Tibial artery (tissue), 4 donors: Measurements from ENCODE around the gene MLNR.

Experiments
- DNase-seq, 2 donors: peaks; one replicate each; pipeline ENCODE4 v3.0.0-alpha.2; 2019
- H3K27ac ChIP-seq, 2 donors: fragments of 200-600 bp; sonication (generic) in 1 of 2; 1 replicate in 1 of 2; 2 replicates in 1 of 2; pipeline ENCODE4 v1.5.1; 2018 to 2019; ENCODE audit warnings: mild to moderate bottlenecking in 1 of 2
- H3K27me3 ChIP-seq, 2 donors: fragments of 200-600 bp; sonication (generic) in 1 of 2; one replicate each; pipeline versions ENCODE4 v1.5.1 to v1.6.0; 2016 to 2019
- H3K36me3 ChIP-seq, 3 donors: fragments of 200-600 bp; sonication (generic) in 2 of 3; one replicate each; pipeline ENCODE4 v1.5.1; 2016 to 2019; ENCODE audit warnings: mild to moderate bottlenecking in 2 of 3
- H3K4me1 ChIP-seq, 4 donors: fragments of 200-600 bp; sonication (generic) in 2 of 4; 1 replicate in 3 of 4; 2 replicates in 1 of 4; pipeline ENCODE4 v1.5.1; 2016 to 2019
- H3K4me3 ChIP-seq, 2 donors: fragments of 200-600 bp; sonication (generic) in 1 of 2; 1 replicate in 1 of 2; 2 replicates in 1 of 2; pipeline ENCODE4 v1.5.1; 2018 to 2019; ENCODE audit warnings: mild to moderate bottlenecking in 2 of 2
- H3K9me3 ChIP-seq, 3 donors: fragments of 200-600 bp; sonication (generic) in 1 of 3; one replicate each; pipeline ENCODE4 v1.5.1; 2016 to 2019
- intact Hi-C: fragments of 100-400 bp; cut with DNase I; formaldehyde crosslinking; loops from one replicate; pipeline ENCODE4 v1.15.0; 2023; ENCODE audit warnings: low total_unique reads
- TF ChIP-seq, protein P1 (sequence below), 2 experiments: fragments of 200-600 bp in 1 of 2; fragments of 450-650 bp in 1 of 2; IDR thresholded peaks; one replicate each; pipeline ENCODE4 v1.5.1; 2017 to 2019; ENCODE audit warnings: antibody characterized with exemption in 2 of 2, mild to moderate bottlenecking in 1 of 2, moderate library complexity in 1 of 2

The MLNR gene

DNA sequence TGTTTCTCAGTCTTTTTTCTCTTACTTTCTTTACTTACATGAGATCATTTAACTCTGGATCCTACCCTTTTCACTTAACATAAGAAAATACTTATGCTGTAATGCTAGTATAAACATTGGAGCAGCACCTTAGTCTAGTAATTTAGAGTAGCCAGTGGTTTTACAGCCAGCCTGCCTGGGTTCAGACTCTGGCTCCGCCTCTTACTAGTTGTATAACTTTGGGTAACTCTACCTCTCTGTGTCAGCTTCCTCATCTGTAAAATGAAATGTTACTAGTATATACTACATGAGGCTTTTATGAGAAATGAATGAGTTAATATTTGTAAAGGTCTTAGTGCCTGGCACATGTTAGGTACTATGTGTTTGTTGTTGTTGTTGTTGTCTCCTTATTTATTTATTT is 33.2 kb downstream of the MLNR start:
- Histone ChIP-seq H3K4me3 (no peak overlapping the region), H3K4me1 (peaks cover 0 to 16% (median 11%) of the 10 kb centered on the region in 4 donors), H3K27me3 (no peaks in the 10 kb centered on the region), H3K9me3 (no peaks in the 10 kb centered on the region), H3K36me3 (peaks cover 23 to 33% (median 27%) of the 10 kb centered on the region in 3 donors), H3K27ac (no peak overlapping the region)
- TF ChIP-seq, protein P1, sequence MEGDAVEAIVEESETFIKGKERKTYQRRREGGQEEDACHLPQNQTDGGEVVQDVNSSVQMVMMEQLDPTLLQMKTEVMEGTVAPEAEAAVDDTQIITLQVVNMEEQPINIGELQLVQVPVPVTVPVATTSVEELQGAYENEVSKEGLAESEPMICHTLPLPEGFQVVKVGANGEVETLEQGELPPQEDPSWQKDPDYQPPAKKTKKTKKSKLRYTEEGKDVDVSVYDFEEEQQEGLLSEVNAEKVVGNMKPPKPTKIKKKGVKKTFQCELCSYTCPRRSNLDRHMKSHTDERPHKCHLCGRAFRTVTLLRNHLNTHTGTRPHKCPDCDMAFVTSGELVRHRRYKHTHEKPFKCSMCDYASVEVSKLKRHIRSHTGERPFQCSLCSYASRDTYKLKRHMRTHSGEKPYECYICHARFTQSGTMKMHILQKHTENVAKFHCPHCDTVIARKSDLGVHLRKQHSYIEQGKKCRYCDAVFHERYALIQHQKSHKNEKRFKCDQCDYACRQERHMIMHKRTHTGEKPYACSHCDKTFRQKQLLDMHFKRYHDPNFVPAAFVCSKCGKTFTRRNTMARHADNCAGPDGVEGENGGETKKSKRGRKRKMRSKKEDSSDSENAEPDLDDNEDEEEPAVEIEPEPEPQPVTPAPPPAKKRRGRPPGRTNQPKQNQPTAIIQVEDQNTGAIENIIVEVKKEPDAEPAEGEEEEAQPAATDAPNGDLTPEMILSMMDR (IDR thresholded peaks at IDR 0.05), result no peak
- no peak for DNase-seq
- intact Hi-C loops, result no loop called here

DNA sequence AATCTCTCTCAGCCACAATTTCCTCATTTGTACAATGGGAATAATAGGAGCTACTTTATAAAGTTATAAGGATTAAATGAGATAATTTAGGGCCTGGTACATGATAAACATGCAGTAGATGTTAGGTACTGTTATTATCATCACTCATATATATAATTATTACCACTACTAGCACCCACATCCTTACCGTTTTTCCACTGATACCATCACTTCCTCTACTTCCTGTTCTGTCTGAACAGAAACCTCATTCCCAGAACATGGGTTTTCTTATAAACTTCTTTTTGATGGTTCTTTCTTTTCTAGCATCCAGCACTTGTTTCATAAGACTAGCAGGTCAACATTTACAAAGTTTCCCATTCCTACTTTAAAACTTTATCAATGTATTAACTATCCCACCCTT is 33.9 kb downstream of the MLNR start:
- TF ChIP-seq, protein P1 (IDR thresholded peaks at IDR 0.05), result no peak
- no peak overlapping the region for H3K4me3 ChIP-seq
- intact Hi-C loops, result no loop called here
- no peak overlapping the region for H3K27ac ChIP-seq
- peaks cover 23 to 33% (median 27%) of the 10 kb centered on the region in 3 donors for H3K36me3 ChIP-seq
- H3K9me3 ChIP-seq, result no peaks in the 10 kb centered on the region
- H3K27me3 ChIP-seq, result no peaks in the 10 kb centered on the region
- peaks cover 0 to 12% (median 6%) of the 10 kb centered on the region in 4 donors for H3K4me1 ChIP-seq
- no peak for DNase-seq

DNA sequence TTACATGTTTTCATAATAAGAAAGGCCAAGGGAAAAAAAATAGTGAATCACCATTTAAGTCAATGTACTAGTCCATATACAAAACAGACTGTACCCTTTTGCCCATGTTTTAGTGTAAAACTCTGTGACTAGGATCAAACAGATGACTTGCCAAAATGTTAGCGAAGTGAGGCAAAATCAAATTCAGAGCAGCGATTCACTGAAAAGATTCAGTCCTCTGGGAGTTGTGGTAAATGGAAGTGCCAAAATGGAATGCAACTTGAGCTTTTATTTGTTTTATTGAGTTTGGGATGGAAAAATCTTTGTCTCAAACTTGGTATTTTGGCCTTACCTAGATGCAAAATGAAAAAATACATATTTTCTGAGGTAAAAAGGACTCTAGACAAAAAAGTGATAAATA is 36.7 kb downstream of the MLNR start:
- DNase-seq, result no peak
- H3K27me3 ChIP-seq, result no peaks in the 10 kb centered on the region
- peaks cover 41 to 56% (median 50%) of the 10 kb centered on the region in 3 donors for H3K36me3 ChIP-seq
- TF ChIP-seq, protein P1 (IDR thresholded peaks at IDR 0.05), result no peak
- no peak overlapping the region for H3K27ac ChIP-seq
- H3K9me3 ChIP-seq, result no peaks in the 10 kb centered on the region
- intact Hi-C loops, result no loop called here
- peaks cover 0 to 5% (median 0%) of the 10 kb centered on the region in 4 donors for H3K4me1 ChIP-seq
- no peak overlapping the region for H3K4me3 ChIP-seq

DNA sequence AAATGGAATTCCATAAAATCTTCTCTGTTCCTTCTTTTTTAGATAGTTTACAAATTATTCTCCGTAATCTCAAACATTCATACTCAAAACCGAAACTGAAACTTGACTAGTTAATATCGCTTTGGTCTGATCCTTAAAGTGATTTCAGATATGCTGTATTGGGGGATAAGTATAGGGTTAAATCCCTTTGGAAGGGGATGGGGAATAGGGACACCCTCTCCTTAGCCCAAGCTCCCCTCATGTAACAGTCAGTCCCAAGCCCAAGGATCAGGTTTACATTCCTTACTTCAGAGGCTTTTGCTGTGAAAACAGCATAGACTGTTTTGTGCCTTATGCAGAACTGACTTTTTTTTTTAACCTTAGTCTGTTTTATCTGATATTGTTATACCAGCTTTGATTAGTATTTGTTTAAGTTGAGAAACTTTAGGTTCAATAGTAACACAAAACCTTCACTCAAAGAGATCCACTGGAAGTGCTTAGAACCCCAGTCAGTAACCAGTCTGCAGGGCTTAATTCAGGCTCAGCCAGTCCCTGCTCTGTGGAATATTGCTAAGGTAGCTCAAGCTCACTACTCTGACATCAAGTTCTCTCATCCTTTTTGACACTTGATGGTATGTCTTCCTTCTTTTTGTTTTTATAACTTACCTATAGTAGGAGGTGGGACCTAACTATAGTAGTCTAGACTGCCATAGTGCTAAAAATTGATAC is 38.1 kb downstream of the MLNR start:
- intact Hi-C loops, result no loop called here
- H3K36me3 ChIP-seq, result peaks cover 44 to 65% (median 50%) of the 10 kb centered on the region in 3 donors
- DNase-seq, result no peak
- no peaks in the 10 kb centered on the region for H3K9me3 ChIP-seq
- H3K4me1 ChIP-seq, result no peaks in the 10 kb centered on the region
- no peak overlapping the region for H3K4me3 ChIP-seq
- H3K27ac ChIP-seq, result no peak overlapping the region
- TF ChIP-seq, protein P1 (IDR thresholded peaks at IDR 0.05), result no peak
- no peaks in the 10 kb centered on the region for H3K27me3 ChIP-seq

DNA sequence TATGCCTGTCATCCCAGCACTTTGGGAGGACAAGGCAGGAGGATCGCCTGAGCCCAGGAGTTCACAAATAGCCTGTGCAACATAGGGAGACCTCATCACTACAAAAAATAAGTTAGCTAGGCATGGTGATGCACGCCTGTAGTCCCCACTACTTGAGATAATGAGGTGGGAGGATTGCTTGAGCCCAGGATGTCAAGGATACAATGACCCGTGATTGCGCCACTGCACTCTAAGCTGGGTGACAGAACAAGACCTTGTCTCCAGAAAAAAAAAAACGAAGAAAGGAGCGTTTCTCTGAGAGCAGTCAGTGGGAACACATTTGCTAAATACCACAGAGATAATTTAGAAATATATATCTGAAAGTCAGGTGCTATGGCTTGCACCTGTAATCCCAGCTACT is 39.4 kb downstream of the MLNR start:
- Histone ChIP-seq H3K27me3 (no peaks in the 10 kb centered on the region), H3K4me3 (no peak overlapping the region), H3K4me1 (no peaks in the 10 kb centered on the region), H3K27ac (no peak overlapping the region), H3K36me3 (peaks cover 44 to 61% (median 47%) of the 10 kb centered on the region in 3 donors), H3K9me3 (no peaks in the 10 kb centered on the region)
- TF ChIP-seq, protein P1 (IDR thresholded peaks at IDR 0.05), result no peak
- no peak for DNase-seq
- intact Hi-C loops, result no loop called here
